Measurements from ENCODE around the gene SLC7A4. TPM values are rescaled to one million over a fixed set of nuclear protein-coding genes. Genes with fewer than 3 reads are reported as not detected.

The SLC7A4 gene
- total RNA-seq, 1 donor from 2014 or later: 0.93 TPM

- FAIRE-seq: no peak
- peak within 1 kb of the TSS; percentile 95 for H2AFZ ChIP-seq (ENCODE audit: low read depth, low read length)
These were observed 50.4 kb downstream of the SLC7A4 start, which contains the start of gene LZTR1 for GRCh38 chr22:20981787-20982562. Gene LZTR1 (plus strand): TSS chr22:20982297. CDS start chr22:20982372, 75 bp downstream.

DNA sequence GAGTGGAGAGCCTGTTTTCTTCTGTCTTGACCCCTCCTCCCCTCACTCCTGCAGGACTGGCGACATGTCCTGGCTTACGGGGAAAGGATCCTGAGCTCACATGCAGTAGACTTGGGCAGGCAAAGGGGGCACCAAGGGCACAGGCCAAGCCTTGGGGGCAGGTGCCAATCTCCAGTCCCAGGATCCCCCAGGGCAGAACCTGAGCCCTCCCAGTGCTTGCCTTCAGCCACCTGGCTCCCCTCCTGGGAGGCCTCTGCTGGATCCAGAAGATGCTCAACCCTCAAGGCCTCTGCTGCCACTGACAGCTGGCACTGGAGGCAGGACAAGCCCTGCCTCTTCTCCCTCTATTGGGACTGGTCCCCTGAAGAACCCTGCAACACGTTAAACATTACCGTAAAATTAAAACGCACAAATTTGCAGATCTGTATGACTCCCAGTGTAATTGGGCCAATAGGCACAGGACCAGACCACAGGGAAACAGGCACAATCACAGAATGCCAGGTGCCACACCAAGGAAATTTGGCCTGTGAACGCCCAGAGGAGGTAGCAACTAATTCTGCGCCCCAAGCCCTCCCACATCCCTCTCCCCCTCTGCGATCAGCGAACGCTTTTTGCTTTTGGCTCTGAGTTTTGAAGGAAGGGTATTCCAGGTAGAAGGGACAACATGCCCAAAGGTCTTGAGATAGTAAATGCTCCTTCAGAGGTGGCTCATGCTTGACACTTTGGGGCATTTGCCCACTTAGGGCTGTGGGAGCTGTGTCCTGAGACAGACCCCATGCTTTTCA, 51.2 kb downstream of the SLC7A4 start:
- Mint-ChIP-seq H3K4me1 (ENCODE audit: low read depth, unreplicated experiment) (peaks cover 2% of the 10 kb centered on the region), H3K27me3 (ENCODE audit: low read depth, unreplicated experiment) (peaks cover 10% of the 10 kb centered on the region), H3K36me3 (ENCODE audit: low read depth, unreplicated experiment) (peaks cover 10% of the 10 kb centered on the region), H3K27ac (ENCODE audit: unreplicated experiment) (peak overlapping the region; percentile 75), H3K9me3 (ENCODE audit: unreplicated experiment) (peaks cover 9% of the 10 kb centered on the region), H3K4me3 (ENCODE audit: unreplicated experiment) (peak overlapping the region; percentile 99)
- DNase-seq (ENCODE audit: low read depth) (no peak), FAIRE-seq (no peak)
- H3K9me3 ChIP-seq (ENCODE audit: insufficient read depth, low read depth, low read length): peaks cover 5% of the 10 kb centered on the region
- H3K36me3 ChIP-seq (ENCODE audit: insufficient read depth, low read length): peaks cover 7% of the 10 kb centered on the region
- peaks cover 12% of the 10 kb centered on the region for H3K4me1 ChIP-seq (ENCODE audit: insufficient read depth, low read length)
- H2AFZ ChIP-seq (ENCODE audit: low read depth, low read length): peak overlapping the region; percentile 95
- peaks cover 24% of the 10 kb centered on the region for H3K79me2 ChIP-seq (ENCODE audit: insufficient read depth, low read length)
- no peaks in the 10 kb centered on the region for H3K27me3 ChIP-seq (ENCODE audit: insufficient read depth, low read length)
- H3K9ac ChIP-seq (ENCODE audit: low read length): peak overlapping the region; percentile 92
- TF ChIP-seq, protein P1, sequence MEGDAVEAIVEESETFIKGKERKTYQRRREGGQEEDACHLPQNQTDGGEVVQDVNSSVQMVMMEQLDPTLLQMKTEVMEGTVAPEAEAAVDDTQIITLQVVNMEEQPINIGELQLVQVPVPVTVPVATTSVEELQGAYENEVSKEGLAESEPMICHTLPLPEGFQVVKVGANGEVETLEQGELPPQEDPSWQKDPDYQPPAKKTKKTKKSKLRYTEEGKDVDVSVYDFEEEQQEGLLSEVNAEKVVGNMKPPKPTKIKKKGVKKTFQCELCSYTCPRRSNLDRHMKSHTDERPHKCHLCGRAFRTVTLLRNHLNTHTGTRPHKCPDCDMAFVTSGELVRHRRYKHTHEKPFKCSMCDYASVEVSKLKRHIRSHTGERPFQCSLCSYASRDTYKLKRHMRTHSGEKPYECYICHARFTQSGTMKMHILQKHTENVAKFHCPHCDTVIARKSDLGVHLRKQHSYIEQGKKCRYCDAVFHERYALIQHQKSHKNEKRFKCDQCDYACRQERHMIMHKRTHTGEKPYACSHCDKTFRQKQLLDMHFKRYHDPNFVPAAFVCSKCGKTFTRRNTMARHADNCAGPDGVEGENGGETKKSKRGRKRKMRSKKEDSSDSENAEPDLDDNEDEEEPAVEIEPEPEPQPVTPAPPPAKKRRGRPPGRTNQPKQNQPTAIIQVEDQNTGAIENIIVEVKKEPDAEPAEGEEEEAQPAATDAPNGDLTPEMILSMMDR (IDR thresholded peaks at IDR 0.05; ENCODE audit: insufficient read depth, low read depth, low read length): no peak
- no peak for TF ChIP-seq EZH2 (IDR thresholded peaks at IDR 0.05; ENCODE audit: insufficient read depth, low read length)
- peaks cover 7% of the 10 kb centered on the region for H4K20me1 ChIP-seq (ENCODE audit: insufficient read depth, low read length)
- peak overlapping the region; percentile 96 for H3K4me2 ChIP-seq (ENCODE audit: low read length)
- peak overlapping the region; percentile 72 for H3K4me3 ChIP-seq (ENCODE audit: insufficient read depth, low read depth, low read length)
- peak overlapping the region; percentile 94 for H3K27ac ChIP-seq (ENCODE audit: low read depth, low read length)

More at GRCh38 chr22:20981787-20982562, 50.4 kb downstream of the SLC7A4 start, which contains the start of gene LZTR1:
- Histone ChIP-seq H3K4me3 (ENCODE audit: insufficient read depth, low read depth, low read length) (peak within 1 kb of the TSS; percentile 72), H3K9ac (ENCODE audit: low read length) (peak within 1 kb of the TSS; percentile 92), H3K9me3 (ENCODE audit: insufficient read depth, low read depth, low read length) (peaks cover 5% of the 10 kb centered on the region), H3K4me2 (ENCODE audit: low read length) (peak within 1 kb of the TSS; percentile 96), H3K4me1 (ENCODE audit: insufficient read depth, low read length) (peaks cover 12% of the 10 kb centered on the region), H3K27ac (ENCODE audit: low read depth, low read length) (peak within 1 kb of the TSS; percentile 94), H3K27me3 (ENCODE audit: insufficient read depth, low read length) (no peaks in the 10 kb centered on the region), H4K20me1 (ENCODE audit: insufficient read depth, low read length) (peaks cover 7% of the 10 kb centered on the region), H3K79me2 (ENCODE audit: insufficient read depth, low read length) (peaks cover 24% of the 10 kb centered on the region), H3K36me3 (ENCODE audit: insufficient read depth, low read length) (peaks cover 7% of the 10 kb centered on the region)
- H3K27me3 Mint-ChIP-seq (ENCODE audit: low read depth, unreplicated experiment): peaks cover 8% of the 10 kb centered on the region
- peaks cover 9% of the 10 kb centered on the region for H3K9me3 Mint-ChIP-seq (ENCODE audit: unreplicated experiment)
- peaks cover 10% of the 10 kb centered on the region for H3K36me3 Mint-ChIP-seq (ENCODE audit: low read depth, unreplicated experiment)
- H3K27ac Mint-ChIP-seq (ENCODE audit: unreplicated experiment): peak within 1 kb of the TSS; percentile 97
- H3K4me1 Mint-ChIP-seq (ENCODE audit: low read depth, unreplicated experiment): peaks cover 2% of the 10 kb centered on the region
- H3K4me3 Mint-ChIP-seq (ENCODE audit: unreplicated experiment): peak within 1 kb of the TSS; percentile 99
- TF ChIP-seq EZH2 (IDR thresholded peaks at IDR 0.05; ENCODE audit: insufficient read depth, low read length): no peak
- TF ChIP-seq, protein P1 (IDR thresholded peaks at IDR 0.05; ENCODE audit: insufficient read depth, low read depth, low read length): peak; percentile 21
- peak; percentile 77 for DNase-seq (ENCODE audit: low read depth)

Measured in astrocyte (in vitro differentiated cells and primary cell).